ENCODE results near the gene RIN3.

DNA sequence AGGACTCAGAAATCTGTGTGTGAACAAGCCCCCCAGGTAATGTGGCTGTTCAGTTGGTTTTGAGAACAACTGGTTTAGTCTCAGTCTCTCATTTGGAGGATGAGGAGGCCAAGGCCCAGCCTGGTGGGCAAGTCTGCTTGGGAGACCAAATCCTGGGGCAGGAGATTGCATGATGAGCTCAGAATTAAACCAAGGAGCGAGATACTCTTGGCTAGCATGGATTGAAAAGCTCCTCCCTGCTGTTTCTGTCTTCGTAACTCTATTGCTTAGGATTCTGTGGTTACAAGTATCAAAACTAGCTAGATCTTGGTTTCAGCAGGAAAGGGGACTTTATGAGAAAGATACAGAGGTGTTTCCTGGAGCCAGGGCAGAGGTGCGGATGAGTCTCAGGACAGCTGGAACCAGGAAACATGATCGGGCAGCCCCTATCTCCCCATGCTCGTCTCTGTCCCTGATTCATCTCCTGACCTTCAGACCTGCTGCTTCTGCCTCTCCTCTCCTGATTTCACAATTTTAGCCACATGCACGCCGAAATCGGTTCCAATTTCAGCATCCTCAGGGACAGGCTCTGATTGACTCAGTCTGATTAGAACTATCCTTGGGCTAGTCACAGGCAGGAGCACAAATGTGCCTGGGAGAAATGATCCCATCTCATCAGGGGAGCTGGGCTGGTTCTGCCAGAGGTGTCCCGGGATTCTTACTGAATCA is 40.2 kb upstream of the RIN3 start:
- TF ChIP-seq, protein P1, sequence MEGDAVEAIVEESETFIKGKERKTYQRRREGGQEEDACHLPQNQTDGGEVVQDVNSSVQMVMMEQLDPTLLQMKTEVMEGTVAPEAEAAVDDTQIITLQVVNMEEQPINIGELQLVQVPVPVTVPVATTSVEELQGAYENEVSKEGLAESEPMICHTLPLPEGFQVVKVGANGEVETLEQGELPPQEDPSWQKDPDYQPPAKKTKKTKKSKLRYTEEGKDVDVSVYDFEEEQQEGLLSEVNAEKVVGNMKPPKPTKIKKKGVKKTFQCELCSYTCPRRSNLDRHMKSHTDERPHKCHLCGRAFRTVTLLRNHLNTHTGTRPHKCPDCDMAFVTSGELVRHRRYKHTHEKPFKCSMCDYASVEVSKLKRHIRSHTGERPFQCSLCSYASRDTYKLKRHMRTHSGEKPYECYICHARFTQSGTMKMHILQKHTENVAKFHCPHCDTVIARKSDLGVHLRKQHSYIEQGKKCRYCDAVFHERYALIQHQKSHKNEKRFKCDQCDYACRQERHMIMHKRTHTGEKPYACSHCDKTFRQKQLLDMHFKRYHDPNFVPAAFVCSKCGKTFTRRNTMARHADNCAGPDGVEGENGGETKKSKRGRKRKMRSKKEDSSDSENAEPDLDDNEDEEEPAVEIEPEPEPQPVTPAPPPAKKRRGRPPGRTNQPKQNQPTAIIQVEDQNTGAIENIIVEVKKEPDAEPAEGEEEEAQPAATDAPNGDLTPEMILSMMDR (IDR thresholded peaks at IDR 0.05): no peak
- TF ChIP-seq POLR2A (IDR thresholded peaks at IDR 0.05) (no peak), POLR2AphosphoS5 (IDR thresholded peaks at IDR 0.05) (no peak)

All from prostate gland (tissue), 2 donors.